Neural cell (in vitro differentiated cells): ENCODE measurements around the gene BRD7. TPM values are rescaled to one million over a fixed set of nuclear protein-coding genes. Genes with fewer than 3 reads are reported as not detected.

Experiments used
- H2AFZ ChIP-seq: fragments of 200-600, 300-800 bp; sonication (generic), shearing (Covaris generic); 2 replicates; pipeline ENCODE4 v1.6.0; 2014; ENCODE audit warnings: low read depth, mild to moderate bottlenecking, antibody characterized with exemption, low read length, moderate library complexity
- H3F3A ChIP-seq: fragments of 200-600 bp; shearing (Covaris generic); 2 replicates; pipeline ENCODE4 v1.6.1; 2016; ENCODE audit warnings: mild to moderate bottlenecking, moderate library complexity, mixed read lengths, antibody characterized with exemption, low read length; ENCODE audit not compliant: insufficient read depth, poor library complexity, severe bottlenecking
- H3K27ac ChIP-seq: fragments of 200-600, 300-800 bp; sonication (generic), shearing (Covaris generic); 2 replicates; pipeline ENCODE4 v1.5.1; 2014; ENCODE audit warnings: mild to moderate bottlenecking, low read length, moderate library complexity
- H3K27me3 ChIP-seq: fragments of 300-800, 200-600 bp; sonication (generic), shearing (Covaris generic); 2 replicates; pipeline ENCODE4 v1.6.0; 2014; ENCODE audit warnings: mild to moderate bottlenecking, low read depth, low read length, moderate library complexity; ENCODE audit not compliant: insufficient read depth
- H3K36me3 ChIP-seq: fragments of 300-800, 200-600 bp; sonication (generic), shearing (Covaris generic); 2 replicates; pipeline ENCODE4 v1.5.1; 2014; ENCODE audit warnings: mild to moderate bottlenecking, antibody characterized with exemption, low read length, moderate library complexity; ENCODE audit not compliant: insufficient read depth
- H3K4me2 ChIP-seq: fragments of 300-800, 200-600 bp; sonication (generic), shearing (Covaris generic); 2 replicates; pipeline ENCODE4 v1.6.0; 2014; ENCODE audit warnings: mild to moderate bottlenecking, low read length
- H3K4me3 ChIP-seq: fragments of 300-800, 200-600 bp; sonication (generic), shearing (Covaris generic); 2 replicates; pipeline ENCODE4 v1.5.1; 2014; ENCODE audit warnings: mild to moderate bottlenecking, low read length, moderate library complexity
- H3K79me2 ChIP-seq: fragments of 200-600 bp; shearing (Covaris generic); replicated peaks from 2 replicates; pipeline ENCODE4 v1.6.0; 2014; ENCODE audit warnings: mild to moderate bottlenecking, low read length, moderate library complexity; ENCODE audit not compliant: insufficient read depth
- H3K9ac ChIP-seq: fragments of 300-800, 200-600 bp; sonication (generic), shearing (Covaris generic); 2 replicates; pipeline ENCODE4 v1.6.1; 2016; ENCODE audit warnings: mild to moderate bottlenecking, low read length, mixed read lengths
- H3K9me2 ChIP-seq: fragments of 200-600 bp; shearing (Covaris generic); 2 replicates; pipeline ENCODE4 v1.6.1; 2016; ENCODE audit warnings: mild to moderate bottlenecking, low read length, mixed read lengths; ENCODE audit not compliant: insufficient read depth
- H3K9me3 ChIP-seq: fragments of 200-600, 300-800 bp; sonication (generic), shearing (Covaris generic); 2 replicates; pipeline ENCODE4 v1.6.1; 2016; ENCODE audit warnings: mild to moderate bottlenecking, mixed run types, low read length, moderate library complexity, mixed read lengths
- H4K20me1 ChIP-seq: fragments of 200-600 bp; shearing (Covaris generic); 2 replicates; pipeline ENCODE4 v1.6.1; 2016; ENCODE audit warnings: mild to moderate bottlenecking, mixed run types; ENCODE audit not compliant: insufficient read depth
- CTCF ChIP-seq: fragments of 450-650 bp; IDR thresholded peaks from 2 replicates; pipeline ENCODE4 v1.5.1; 2014; ENCODE audit warnings: antibody characterized with exemption, mild to moderate bottlenecking, moderate library complexity; ENCODE audit not compliant: poor library complexity, severe bottlenecking
- EP300 ChIP-seq: fragments of 450-650 bp; conservative IDR thresholded peaks from 2 replicates; pipeline ENCODE4 v1.6.1; 2014; ENCODE audit warnings: antibody characterized with exemption, mild to moderate bottlenecking, moderate library complexity; ENCODE audit not compliant: poor library complexity, severe bottlenecking
- EZH2 ChIP-seq: fragments of 200-600, 300-800 bp; shearing (Covaris generic), sonication (generic); IDR thresholded peaks from 2 replicates; pipeline ENCODE4 v1.6.1; 2014; ENCODE audit warnings: antibody characterized with exemption, low read length, borderline replicate concordance, mild to moderate bottlenecking; ENCODE audit not compliant: insufficient read depth, poor library complexity, severe bottlenecking
- MXI1 ChIP-seq: fragments of 450-650 bp; conservative IDR thresholded peaks from 2 replicates; pipeline ENCODE4 v1.6.1; 2014; ENCODE audit warnings: antibody characterized with exemption, mild to moderate bottlenecking; ENCODE audit not compliant: poor library complexity, severe bottlenecking
- POLR2AphosphoS5 ChIP-seq: IDR thresholded peaks from 2 replicates; pipeline ENCODE4 v1.6.1; 2012
- RAD21 ChIP-seq: fragments of 450-650 bp; conservative IDR thresholded peaks from 2 replicates; pipeline ENCODE4 v1.6.1; 2014; ENCODE audit warnings: antibody characterized with exemption, mild to moderate bottlenecking, moderate library complexity
- REST ChIP-seq: IDR thresholded peaks from 2 replicates; pipeline ENCODE4 v1.6.1; 2012; ENCODE audit warnings: borderline replicate concordance
- SMC3 ChIP-seq: fragments of 450-650 bp; conservative IDR thresholded peaks from 2 replicates; pipeline ENCODE4 v1.6.1; 2014; ENCODE audit warnings: antibody characterized with exemption, mild to moderate bottlenecking, moderate library complexity; ENCODE audit not compliant: poor library complexity
- TAF1 ChIP-seq: IDR thresholded peaks from 2 replicates; pipeline ENCODE4 v1.6.1; 2012; ENCODE audit warnings: low read depth
- polyA plus RNA-seq: library from polyadenylated mRNA; depleted of rRNA; stranded (reverse); fragments of >200 nt; gene quantifications from 2 replicates; pipeline ENCODE4 v1.2.3, GENCODE V29; 2014

Gene BRD7
- polyA plus RNA-seq, 1 donor from 2014 or later, result 57.2 TPM

- Histone ChIP-seq H3K9me3 (no peaks in the 10 kb centered on the region), H3K4me2 (no peak overlapping the region), H3K9me2 (no peaks in the 10 kb centered on the region), H4K20me1 (no peaks in the 10 kb centered on the region), H3K36me3 (no peaks in the 10 kb centered on the region), H2AFZ (no peak overlapping the region), H3K27me3 (no peaks in the 10 kb centered on the region), H3F3A (no peaks in the 10 kb centered on the region), H3K9ac (no peak overlapping the region), H3K4me3 (no peak overlapping the region), H3K27ac (no peak overlapping the region), H3K79me2 (no peaks in the 10 kb centered on the region)
- TF ChIP-seq REST (no peak), MXI1 (no peak), TAF1 (no peak), CTCF (no peak), EZH2 (no peak), RAD21 (no peak), SMC3 (no peak), EP300 (no peak), POLR2AphosphoS5 (no peak)
Observed at GRCh38 chr16:50271148-50272041, 97.4 kb downstream of the BRD7 start.

- Histone ChIP-seq H2AFZ (no peak overlapping the region), H4K20me1 (no peaks in the 10 kb centered on the region), H3F3A (no peaks in the 10 kb centered on the region), H3K36me3 (no peaks in the 10 kb centered on the region), H3K79me2 (no peaks in the 10 kb centered on the region), H3K4me3 (no peak overlapping the region), H3K9me2 (no peaks in the 10 kb centered on the region), H3K9me3 (no peaks in the 10 kb centered on the region), H3K4me2 (no peak overlapping the region), H3K9ac (no peak overlapping the region), H3K27ac (no peak overlapping the region), H3K27me3 (no peaks in the 10 kb centered on the region)
- TF ChIP-seq EP300, result no peak
- TF ChIP-seq EZH2, result no peak
- TF ChIP-seq CTCF, result no peak
- TF ChIP-seq SMC3, result no peak
- TF ChIP-seq REST, result no peak
- TF ChIP-seq RAD21, result no peak
- no peak for TF ChIP-seq POLR2AphosphoS5
- TF ChIP-seq TAF1, result no peak
- no peak for TF ChIP-seq MXI1
Observed at GRCh38 chr16:50270510-50271147, 98.2 kb downstream of the BRD7 start.
